NCI-H345 (cell line): ENCODE measurements around the gene CHD2.

ENCODE experiments used
- DNase-seq: peaks from one replicate; lab custom pipeline; 2025; lab: John Stamatoyannopoulos, UW

The CHD2 gene

DNA sequence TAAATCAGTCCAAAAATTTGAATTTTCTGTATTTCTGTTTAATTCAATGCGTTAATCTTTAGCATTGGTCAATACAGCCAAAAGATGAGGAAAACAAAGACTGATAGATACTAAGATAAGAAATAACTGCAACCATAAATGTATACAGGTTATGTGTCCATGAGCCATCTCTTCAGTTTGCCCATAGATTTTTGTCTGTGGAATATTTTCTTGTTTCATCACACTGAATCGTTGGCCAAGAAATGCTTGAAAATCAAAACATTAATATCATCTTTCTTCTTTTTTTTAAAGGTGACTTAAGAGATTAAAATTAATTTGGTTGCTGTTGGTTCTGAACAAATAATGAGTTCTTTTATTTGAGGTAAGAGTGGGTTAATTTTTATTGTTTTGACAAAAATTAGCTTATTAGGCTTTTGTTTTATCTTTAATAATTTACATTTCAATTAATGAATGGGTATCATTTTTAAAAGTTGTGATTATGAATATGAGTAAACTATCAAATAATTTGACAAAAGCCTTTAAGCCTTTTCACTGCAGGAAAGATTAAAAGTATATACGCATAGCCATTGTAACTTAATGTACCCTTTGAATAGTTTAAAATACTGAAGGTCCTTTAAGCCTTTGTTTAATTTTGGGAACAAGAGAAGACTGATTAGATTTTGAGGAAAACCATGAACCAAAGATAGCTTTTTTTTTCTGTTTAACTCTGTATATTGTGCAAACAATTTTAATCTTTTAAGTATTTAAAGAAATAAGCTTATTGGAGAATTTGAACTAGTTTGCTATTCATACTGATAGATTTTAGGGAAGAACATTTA, 14.7 kb upstream of the CHD2 start:
- DNase-seq, result no peak

DNA sequence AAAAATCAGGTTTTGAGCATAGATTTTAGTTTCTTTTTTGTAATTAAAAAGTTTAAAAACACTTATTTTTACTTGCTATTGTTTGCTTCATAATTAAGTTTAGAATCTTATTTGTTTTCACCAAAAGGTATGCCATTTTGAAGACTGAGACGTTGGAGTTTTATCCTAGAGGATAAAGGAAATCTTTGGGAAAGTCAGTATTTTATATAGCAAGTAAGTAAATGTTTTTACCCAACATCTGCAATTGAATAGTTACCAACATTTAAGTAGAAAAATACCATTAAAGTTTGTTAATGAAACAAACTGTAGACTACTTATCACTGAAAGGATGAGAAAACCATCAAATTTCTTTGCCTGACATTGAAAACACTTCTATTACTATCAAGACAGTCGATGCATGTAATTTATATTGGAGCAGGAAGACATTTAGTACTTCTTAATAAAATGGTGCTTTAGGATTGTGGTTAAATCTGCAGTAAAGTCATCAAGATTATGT, 14.0 kb upstream of the CHD2 start:
- DNase-seq, result no peak

DNA sequence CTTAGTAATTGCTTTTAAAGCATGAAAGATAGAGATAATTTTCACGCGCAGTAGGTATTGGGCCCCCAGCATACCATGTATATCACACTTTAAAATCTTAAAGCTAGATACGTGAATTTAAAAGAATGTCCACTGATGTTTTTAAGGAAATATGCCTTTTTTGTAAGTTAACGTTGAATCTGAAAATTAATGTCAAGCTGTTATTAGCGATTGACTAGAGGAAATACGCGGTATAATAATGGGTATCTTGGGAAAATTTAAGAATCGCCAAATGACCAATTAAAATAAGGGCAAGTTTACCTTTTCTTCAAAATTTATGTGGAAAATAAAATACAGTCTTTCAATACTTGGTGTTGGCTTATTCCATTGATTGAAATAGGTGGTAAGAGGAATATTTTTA, 13.3 kb upstream of the CHD2 start:
- DNase-seq, result no peak

DNA sequence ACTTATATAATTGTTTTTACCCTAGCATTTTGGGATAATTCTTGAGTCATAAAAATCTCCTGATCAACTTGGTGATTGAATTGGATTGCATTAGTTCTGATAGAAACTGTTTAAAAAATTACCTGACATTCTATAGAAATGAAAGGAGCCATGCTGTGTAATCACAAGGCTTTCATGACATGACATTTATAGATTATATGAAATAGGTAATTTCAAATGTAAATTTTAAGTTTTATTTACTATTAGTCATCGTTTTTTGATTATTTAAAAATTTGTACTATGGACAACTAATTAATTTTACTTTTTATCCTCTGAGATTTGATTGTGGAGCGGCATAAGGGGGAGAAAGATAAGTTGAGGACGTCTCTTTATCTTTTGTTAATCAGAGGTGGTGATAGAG, 12.3 kb upstream of the CHD2 start:
- DNase-seq, result no peak

GRCh38 chr15:92889390-92890107, 10.6 kb upstream of the CHD2 start:
- no peak for DNase-seq

- no peak for DNase-seq
Measured at GRCh38 chr15:92891533-92892200, 8.5 kb upstream of the CHD2 start.

DNA sequence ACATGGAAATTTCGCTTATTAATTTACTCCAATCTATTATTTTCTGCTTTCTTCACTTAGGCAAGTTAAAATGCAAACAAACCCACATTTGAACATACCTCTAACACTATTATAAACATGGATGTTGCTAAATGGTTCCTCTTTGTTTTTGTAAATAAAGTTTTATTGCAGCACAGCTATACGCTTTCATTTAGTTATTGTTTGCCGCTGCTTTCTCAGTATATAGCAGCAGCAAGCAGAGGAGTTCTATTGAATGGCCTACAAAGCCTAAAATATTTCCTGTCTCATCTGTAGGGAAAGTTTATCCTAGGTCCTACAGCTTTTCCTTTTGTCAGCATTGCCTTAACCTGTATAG, 7.9 kb upstream of the CHD2 start:
- DNase-seq, result no peak

DNA sequence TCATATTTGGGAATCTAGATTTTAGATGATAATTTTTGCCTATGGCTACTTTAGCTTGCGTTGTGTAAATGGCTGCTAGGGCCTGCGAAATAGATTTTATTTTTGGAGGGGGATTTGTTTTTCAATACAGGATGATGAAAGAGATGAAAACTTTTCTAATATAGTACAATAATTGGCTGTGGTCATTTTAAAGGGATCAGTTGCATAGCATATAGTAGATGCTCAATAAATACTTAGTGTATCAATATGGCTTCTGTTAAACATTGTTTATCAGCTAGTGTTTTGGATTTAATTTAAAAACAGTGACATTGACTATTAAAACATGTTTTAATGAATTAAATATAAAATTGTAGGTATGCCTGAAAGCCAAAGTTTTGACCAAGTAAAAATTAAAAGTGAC, 6.9 kb upstream of the CHD2 start:
- DNase-seq, result no peak

- no peak for DNase-seq
Measured at GRCh38 chr15:92896561-92896960, 3.6 kb upstream of the CHD2 start.

GRCh38 chr15:92897620-92898019, 2.5 kb upstream of the CHD2 start:
- no peak for DNase-seq

DNA sequence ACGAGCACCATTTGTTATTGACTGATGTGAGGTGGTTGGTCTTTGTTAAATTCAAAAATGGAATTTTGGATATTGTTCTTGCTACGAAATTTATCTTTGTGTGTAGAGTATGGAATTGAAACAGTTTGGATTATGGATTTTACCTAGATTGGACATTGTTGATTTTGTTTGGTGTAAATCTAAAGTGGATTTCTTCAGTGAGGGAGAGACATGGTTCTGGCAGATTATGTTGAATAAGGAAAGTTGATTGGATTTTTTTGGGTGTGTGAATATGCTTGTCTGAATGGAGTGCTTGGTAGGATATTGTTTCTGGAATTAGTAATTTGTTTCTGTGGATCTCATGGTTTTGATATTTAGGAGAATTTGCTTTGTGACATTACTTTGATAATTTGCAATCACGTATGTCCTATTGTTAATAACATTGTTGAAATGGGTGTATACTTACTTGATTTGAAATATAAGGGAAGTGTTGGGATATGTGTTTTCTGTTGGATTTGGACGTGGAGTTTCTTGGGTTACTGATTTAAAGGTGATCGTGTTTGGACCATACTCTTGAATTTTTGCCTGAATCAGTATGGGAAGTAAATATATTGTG, 1.0 kb upstream of the CHD2 start:
- no peak for DNase-seq

GRCh38 chr15:92899601-92899947, 550 bp upstream of the CHD2 start:
- DNase-seq, result no peak

- DNase-seq, result no peak
Measured at GRCh38 chr15:92900731-92901071, 577 bp downstream of the CHD2 start.

DNA sequence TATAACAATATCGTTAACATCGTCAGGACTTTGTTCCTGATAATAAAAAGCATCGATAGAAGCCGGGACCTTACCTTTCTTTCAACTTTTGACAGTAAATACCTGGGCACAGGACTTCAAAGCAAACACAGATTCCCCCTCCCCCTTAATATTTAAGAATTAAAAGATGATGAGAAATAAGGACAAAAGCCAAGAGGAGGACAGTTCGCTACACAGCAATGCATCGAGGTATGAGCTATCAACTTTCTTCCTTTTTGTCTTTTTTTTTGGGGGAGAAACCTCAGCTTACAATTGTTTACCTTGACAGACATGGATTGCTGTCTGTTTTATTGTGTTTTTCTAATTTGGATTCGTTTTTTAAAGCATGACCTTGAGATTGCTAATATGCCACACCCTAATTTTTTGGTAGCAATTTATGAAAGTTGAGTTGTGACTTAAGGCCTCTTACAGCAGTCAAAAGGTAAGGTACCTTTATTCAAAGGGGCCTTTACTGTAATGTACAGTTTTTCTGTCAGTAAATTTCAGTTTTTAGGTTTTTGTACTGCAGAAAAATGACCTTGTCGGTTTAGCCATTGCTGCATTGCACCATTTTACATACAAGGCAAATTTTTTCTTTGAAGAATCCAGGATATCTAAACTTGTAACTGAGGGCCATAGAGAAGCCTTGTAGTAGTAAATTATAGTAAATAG, 1.1 kb downstream of the CHD2 start:
- DNase-seq, result no peak

DNA sequence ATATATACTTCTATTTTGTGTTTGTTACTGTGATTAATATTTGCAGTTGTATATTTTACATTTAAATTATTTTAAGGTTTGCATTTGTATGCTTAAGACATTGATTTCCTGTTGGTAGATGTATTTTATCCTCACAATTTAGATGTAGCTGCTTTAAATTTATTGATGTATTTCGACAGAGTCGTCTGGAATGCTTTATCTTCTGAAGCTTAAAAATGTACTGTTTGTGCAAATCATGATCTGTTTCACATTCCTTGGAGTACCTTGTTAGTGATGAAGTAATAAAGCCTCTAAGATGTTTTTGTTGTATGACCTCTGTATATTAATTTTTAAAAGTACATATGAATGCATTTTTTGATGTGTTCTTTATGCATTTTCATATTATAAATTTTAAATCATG, 1.9 kb downstream of the CHD2 start:
- no peak for DNase-seq

GRCh38 chr15:92902737-92903593, 2.8 kb downstream of the CHD2 start:
- DNase-seq, result no peak

DNA sequence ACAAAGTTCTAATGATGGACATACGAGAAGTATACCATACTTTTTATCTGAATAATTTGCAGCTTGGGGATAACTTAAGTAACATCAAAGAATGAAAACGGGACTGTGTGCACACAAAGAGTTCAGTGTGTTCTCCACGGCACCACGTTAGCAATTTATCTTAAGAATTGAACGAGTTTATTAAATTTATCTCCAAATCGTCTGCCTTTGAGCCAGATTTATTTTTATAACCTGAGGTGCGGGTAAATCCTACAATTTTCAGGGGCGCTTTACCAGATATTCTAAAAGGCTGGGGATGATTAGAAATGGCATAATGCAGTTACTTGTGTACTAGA, 3.5 kb downstream of the CHD2 start:
- no peak for DNase-seq

GRCh38 chr15:92903966-92904721, 4.0 kb downstream of the CHD2 start:
- DNase-seq, result peak; percentile 97

GRCh38 chr15:92904722-92905571, 4.8 kb downstream of the CHD2 start:
- no peak for DNase-seq

- DNase-seq, result no peak
Measured at GRCh38 chr15:92906020-92906419, 5.9 kb downstream of the CHD2 start.
